IPS DF 6.9 (cell line): ENCODE measurements around the gene MAP3K14.

ENCODE experiments used
- DNase-seq: peaks from one replicate; pipeline ENCODE4 v3.0.0-alpha.2; 2013; ENCODE audit warnings: low read depth, low spot score
- H3K27ac ChIP-seq: one replicate; pipeline ENCODE4 v1.5.1; 2013; ENCODE audit warnings: low read length, control low read depth
- H3K27me3 ChIP-seq: 2 replicates; pipeline ENCODE4 v1.6.1; 2013; ENCODE audit warnings: mild to moderate bottlenecking, low read length; ENCODE audit not compliant: control insufficient read depth, insufficient read depth
- H3K36me3 ChIP-seq: 2 replicates; pipeline ENCODE4 v1.6.1; 2013; ENCODE audit warnings: low read length; ENCODE audit not compliant: control insufficient read depth, insufficient read depth
- H3K4me1 ChIP-seq: 2 replicates; pipeline ENCODE4 v1.6.1; 2013; ENCODE audit warnings: low read length; ENCODE audit not compliant: control insufficient read depth, insufficient read depth
- H3K4me3 ChIP-seq: 2 replicates; pipeline ENCODE4 v1.5.1; 2013; ENCODE audit warnings: mild to moderate bottlenecking, low read length
- H3K9me3 ChIP-seq: 2 replicates; pipeline ENCODE4 v1.6.1; 2013; ENCODE audit warnings: low read length, inconsistent platforms; ENCODE audit not compliant: control insufficient read depth, insufficient read depth
- WGBS: extraction: QIAGEN DNeasy Blood & Tissue Kit; methylation state at CpG from one replicate; pipeline ENCODE4 v1.1.7; 2013; ENCODE audit warnings: mixed read lengths, missing lambda C conversion rate; ENCODE audit not compliant: insufficient read length, insufficient coverage; 5-methylcytosine and 5-hydroxymethylcytosine counted together

The MAP3K14 gene

DNA sequence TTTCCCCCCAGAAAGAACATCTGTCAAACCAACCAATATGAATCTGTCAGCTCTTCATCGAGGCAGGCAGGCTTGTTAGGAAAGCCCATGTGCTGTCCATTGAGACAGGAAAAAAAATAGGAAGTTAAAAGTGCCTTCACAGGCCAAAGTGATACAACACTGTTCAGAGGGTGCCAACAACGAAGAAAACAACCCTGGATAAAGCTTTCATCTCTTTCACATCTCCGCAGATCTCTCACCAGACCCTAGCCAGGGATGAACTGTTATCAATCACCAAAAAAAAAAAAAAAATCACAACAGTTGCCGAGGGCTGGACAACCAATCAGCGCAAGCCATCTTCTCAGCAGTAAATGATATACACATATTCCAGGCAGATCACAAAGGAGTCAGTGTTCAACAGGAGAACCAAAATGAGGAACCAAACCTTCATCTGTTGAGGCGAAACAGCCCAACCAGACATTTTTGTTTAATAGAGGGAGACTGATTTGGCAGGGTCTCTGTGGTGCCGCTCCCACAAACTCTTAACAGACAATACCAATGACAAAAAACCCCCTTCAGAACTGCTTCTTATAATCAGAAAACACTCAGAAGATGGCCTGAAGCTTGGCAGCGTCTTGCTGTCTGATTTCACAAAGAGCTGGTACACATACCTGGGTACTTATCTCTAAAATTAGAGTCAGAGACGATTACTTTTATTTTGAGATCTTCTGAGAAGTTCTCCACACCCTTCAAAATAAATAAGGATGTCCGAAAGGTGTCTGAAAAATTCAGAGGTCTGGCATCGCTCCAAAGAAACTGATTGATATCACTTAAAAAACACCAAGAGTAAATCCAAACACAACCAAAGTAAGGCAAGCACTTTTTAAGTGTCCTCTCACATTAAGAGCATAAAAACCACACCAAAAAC, 1.8 kb downstream of the MAP3K14 start:
- no peak for DNase-seq
- Histone ChIP-seq H3K4me3 (no peak overlapping the region), H3K9me3 (no peaks in the 10 kb centered on the region), H3K36me3 (no peaks in the 10 kb centered on the region), H3K4me1 (no peaks in the 10 kb centered on the region), H3K27me3 (no peaks in the 10 kb centered on the region), H3K27ac (no peak overlapping the region)
- no CpG with 5 or more reads among the region's 11 CpGs for WGBS

DNA sequence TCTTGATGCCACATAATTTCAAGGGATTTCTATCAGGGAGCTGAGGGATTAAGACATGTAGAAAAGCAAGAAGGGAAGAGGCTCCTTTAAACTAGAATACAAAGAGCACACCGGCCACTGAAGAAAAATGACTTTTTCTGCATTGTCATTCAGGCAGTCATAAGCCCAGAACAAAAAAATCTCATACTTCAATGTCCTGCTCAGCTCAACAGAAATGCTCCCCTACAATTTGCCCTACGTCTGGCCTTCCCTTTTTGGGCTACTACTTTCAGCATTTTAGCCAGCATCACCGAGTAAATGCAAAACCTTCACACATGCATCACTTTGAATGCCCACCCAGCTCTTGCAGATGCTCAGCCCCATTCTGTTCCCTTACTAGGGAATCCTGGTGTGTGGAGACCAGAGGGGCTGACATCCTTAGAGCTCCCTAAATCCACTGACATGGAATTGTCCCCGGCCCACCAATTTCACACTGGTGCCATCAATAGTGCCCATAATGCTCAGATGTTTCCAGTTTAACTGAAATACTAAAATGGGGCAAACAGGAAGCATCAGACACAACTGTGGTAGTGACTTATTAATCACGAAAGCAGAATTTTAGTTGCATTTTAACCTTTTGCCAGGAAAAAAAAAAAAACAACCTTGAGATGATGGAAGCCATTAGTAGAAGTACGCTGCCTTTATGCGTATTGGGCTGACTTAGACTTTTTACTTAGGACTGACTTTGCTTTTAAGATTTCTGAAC, 2.7 kb downstream of the MAP3K14 start:
- H3K9me3 ChIP-seq: no peaks in the 10 kb centered on the region
- no CpG with 5 or more reads among the region's 7 CpGs for WGBS
- no peaks in the 10 kb centered on the region for H3K36me3 ChIP-seq
- H3K27ac ChIP-seq: no peak overlapping the region
- no peaks in the 10 kb centered on the region for H3K27me3 ChIP-seq
- H3K4me3 ChIP-seq: no peak overlapping the region
- H3K4me1 ChIP-seq: no peaks in the 10 kb centered on the region
- DNase-seq: no peak

- no peaks in the 10 kb centered on the region for H3K4me1 ChIP-seq
- H3K27me3 ChIP-seq: no peaks in the 10 kb centered on the region
- no peaks in the 10 kb centered on the region for H3K36me3 ChIP-seq
- DNase-seq: no peak
- no peak overlapping the region for H3K4me3 ChIP-seq
- H3K27ac ChIP-seq: no peak overlapping the region
- no CpG with 5 or more reads among the region's 5 CpGs for WGBS
- no peaks in the 10 kb centered on the region for H3K9me3 ChIP-seq
Observed at GRCh38 chr17:45313421-45313771, 3.4 kb downstream of the MAP3K14 start.

DNA sequence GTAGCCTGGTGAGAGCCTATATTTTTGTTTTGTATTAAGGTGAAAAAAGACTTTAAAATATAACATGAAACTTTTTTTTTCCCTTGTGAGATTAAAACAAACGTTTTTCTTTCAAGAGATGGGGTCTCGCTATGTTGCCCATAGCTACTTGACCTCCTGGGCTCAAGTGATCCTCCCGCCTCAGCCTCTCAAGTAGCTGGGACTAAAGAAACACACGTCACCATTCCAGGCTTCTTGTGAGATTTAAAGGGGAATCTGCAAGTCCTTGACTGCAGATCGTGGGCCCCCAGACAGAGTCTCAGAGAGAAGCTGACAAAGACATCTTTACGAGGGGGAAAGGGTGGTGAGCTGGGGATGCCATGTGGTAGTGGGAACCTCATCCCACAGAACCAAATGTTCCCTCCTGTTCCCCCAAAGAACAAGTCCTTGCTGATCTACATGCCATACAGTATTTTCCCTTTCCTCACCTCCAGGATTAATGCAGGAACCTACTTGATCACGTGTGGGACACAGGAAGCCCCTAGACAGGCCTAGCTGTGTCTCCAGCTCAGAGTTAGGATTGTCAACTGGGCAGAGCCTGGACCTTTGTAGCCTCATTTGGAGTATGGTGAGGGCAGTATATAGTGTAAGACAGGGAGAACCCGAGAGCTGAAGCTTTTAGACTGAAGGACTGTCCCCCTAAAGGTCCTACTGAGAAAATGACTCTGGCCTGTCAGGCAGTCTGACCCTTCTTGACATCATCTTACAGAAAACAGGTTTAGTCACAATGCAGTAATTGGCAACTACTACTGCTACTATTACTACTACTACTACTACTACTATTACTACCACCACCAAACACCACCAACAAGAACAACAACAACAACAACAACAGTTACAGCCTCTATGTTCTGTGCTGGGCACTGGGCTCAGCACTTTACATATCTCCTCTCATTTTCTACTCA, 4.1 kb downstream of the MAP3K14 start:
- Histone ChIP-seq H3K27me3 (no peaks in the 10 kb centered on the region), H3K9me3 (no peaks in the 10 kb centered on the region), H3K36me3 (no peaks in the 10 kb centered on the region), H3K4me1 (no peaks in the 10 kb centered on the region), H3K4me3 (no peak overlapping the region), H3K27ac (no peak overlapping the region)
- WGBS: no CpG with 5 or more reads among the region's 8 CpGs
- no peak for DNase-seq

DNA sequence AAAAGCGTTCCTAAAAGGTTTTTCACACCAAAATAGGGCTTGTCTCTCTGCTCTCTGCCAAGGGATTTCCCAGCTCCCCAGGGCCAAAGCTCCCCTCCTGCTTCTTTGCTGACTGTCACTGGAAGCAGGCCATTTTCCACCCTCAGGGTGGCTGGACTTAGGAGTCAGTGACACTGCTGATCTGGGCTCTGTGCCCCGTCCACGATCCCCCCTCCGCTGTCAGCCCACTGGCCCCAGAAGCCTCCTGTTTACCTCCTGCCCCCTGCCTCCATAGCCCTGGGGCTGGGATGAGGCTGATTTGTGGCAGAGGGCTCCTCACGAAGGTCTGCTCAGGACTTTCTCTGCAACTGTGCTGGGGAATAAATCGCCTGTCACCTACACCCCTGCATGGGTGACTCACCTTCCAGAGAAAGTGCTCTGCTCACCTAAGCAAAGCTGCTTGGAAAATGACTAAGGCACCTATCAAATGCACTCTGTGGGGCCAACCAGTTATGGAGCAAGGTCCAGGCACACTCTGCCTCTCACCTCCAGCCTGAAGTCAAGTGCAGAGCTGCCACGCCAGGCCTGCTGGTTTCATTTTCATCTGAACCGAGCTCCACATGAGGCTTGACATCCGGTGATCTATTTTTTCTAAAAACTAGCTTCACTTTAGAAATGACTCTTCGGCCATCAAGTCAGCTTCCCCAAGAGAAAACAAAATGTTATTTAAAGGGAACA, 4.9 kb downstream of the MAP3K14 start:
- H3K27ac ChIP-seq: no peak overlapping the region
- no peaks in the 10 kb centered on the region for H3K4me1 ChIP-seq
- no CpG with 5 or more reads among the region's 10 CpGs for WGBS
- no peak for DNase-seq
- no peaks in the 10 kb centered on the region for H3K36me3 ChIP-seq
- H3K27me3 ChIP-seq: no peaks in the 10 kb centered on the region
- no peak overlapping the region for H3K4me3 ChIP-seq
- H3K9me3 ChIP-seq: no peaks in the 10 kb centered on the region

- Histone ChIP-seq H3K9me3 (no peaks in the 10 kb centered on the region), H3K27me3 (no peaks in the 10 kb centered on the region), H3K4me3 (no peak overlapping the region), H3K36me3 (no peaks in the 10 kb centered on the region), H3K4me1 (no peaks in the 10 kb centered on the region), H3K27ac (no peak overlapping the region)
- no peak for DNase-seq
- WGBS: no CpG with 5 or more reads among the region's 4 CpGs
Observed at GRCh38 chr17:45311401-45311759, 5.4 kb downstream of the MAP3K14 start.

DNA sequence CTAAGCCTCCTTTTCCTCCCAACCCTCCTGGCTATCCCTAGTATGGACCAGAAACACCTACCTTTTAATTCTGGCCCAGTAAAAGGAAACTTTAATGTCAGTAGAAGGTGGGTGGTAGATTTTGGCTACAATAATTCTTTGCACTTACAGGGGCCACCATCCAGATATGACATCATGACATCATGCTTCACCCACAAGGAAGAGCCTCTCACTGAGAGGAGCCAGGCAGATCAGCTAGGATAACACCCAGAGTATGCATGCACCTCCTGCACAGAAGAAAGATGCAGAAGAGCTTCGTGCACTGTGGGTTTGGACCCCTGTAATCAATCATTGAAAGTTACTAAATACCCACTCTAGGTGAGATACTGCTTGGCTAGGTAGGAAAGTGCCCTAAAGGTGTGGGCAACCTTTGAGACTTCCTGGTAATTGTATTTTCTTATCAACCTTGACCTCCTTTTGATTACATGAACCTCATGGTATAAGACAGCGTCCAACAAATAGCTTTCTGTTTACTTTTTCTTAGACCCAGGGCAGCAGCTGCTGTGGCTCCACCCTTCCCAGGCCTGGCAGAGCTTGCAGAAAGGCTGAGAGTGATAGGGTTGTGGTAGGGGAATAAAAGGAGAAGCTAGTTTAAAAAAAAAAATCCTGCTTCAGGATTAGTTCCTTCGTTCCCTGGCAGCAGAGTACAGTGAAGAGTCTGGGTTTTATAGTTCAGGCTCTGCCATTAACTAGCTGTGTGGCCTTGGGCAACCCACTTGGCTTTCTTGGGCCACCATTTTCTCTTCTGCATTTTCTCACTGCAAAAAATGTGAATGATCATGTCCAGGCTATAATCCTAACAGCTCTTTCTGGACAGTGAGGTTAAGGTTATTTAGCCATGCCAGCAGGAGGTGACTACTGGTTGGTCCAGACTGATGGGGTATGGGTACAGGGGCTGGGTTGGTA, 6.2 kb downstream of the MAP3K14 start:
- no peak overlapping the region for H3K4me3 ChIP-seq
- no peaks in the 10 kb centered on the region for H3K36me3 ChIP-seq
- H3K27ac ChIP-seq: no peak overlapping the region
- WGBS: no CpG with 5 or more reads among the region's 3 CpGs
- H3K27me3 ChIP-seq: no peaks in the 10 kb centered on the region
- no peaks in the 10 kb centered on the region for H3K9me3 ChIP-seq
- no peaks in the 10 kb centered on the region for H3K4me1 ChIP-seq
- DNase-seq: no peak

GRCh38 chr17:45309400-45309799, 7.4 kb downstream of the MAP3K14 start:
- no peak overlapping the region for H3K27ac ChIP-seq

DNA sequence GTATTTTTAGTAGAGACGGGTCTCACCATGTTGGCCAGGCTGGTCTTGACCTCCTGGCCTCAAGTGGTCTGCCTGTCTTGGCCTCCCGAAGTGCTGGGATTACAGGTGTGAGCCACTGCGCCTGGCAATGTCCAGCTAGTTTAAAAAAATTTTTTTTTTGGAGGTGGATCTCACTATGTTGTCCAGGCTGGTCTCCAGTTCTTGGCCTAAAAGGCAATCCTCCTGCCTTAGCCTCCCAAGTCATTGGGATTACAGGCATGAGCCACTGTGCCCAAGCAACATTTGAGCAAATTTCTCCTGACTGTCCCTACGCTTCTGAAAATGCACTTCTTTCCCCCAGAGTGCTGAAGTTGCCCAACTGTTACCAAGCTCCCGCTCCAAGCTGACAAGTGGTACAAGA, 8.0 kb downstream of the MAP3K14 start:
- no peak for DNase-seq
- Histone ChIP-seq H3K36me3 (no peaks in the 10 kb centered on the region), H3K9me3 (no peaks in the 10 kb centered on the region), H3K27me3 (no peaks in the 10 kb centered on the region), H3K27ac (no peak overlapping the region), H3K4me1 (no peaks in the 10 kb centered on the region), H3K4me3 (no peak overlapping the region)
- WGBS: no CpG with 5 or more reads among the region's 5 CpGs

More at GRCh38 chr17:45309400-45309799, 7.4 kb downstream of the MAP3K14 start:
- Histone ChIP-seq H3K9me3 (no peaks in the 10 kb centered on the region), H3K4me1 (no peaks in the 10 kb centered on the region), H3K27me3 (no peaks in the 10 kb centered on the region), H3K36me3 (no peaks in the 10 kb centered on the region), H3K4me3 (no peak overlapping the region)
- no CpG with 5 or more reads among the region's 4 CpGs for WGBS
- DNase-seq: no peak
